Mesenchymal stem cell (in vitro differentiated cells and primary cell): ENCODE data around the gene ABCA1.

Source experiments
- DNase-seq: peaks from one replicate; pipeline ENCODE4 v3.0.0-alpha.2; 2013
- H2AFZ ChIP-seq: one replicate; pipeline ENCODE4 v1.6.1; 2013; ENCODE audit warnings: low read depth, mild to moderate bottlenecking, control low read depth, inconsistent platforms, low read length, moderate library complexity
- H2AK5ac ChIP-seq: 2 replicates; pipeline ENCODE4 v1.6.1; 2013; ENCODE audit warnings: low read length, moderate library complexity, mild to moderate bottlenecking, inconsistent platforms; ENCODE audit not compliant: severe bottlenecking
- H2BK120ac ChIP-seq: one replicate; pipeline ENCODE4 v1.6.1; 2013; ENCODE audit warnings: low read depth, mild to moderate bottlenecking, inconsistent platforms, low read length, moderate library complexity
- H2BK12ac ChIP-seq, 2 experiments: one replicate each; pipeline ENCODE4 v1.6.1; 2013; ENCODE audit warnings: inconsistent platforms in 2 of 2, low read length in 2 of 2, mild to moderate bottlenecking in 2 of 2, moderate library complexity in 2 of 2, control low read depth in 1 of 2
- H2BK15ac ChIP-seq: one replicate; pipeline ENCODE4 v1.6.1; 2013; ENCODE audit warnings: mild to moderate bottlenecking, low read depth, inconsistent platforms; ENCODE audit not compliant: poor library complexity, severe bottlenecking
- H2BK5ac ChIP-seq: 2 replicates; pipeline ENCODE4 v1.6.1; 2013; ENCODE audit warnings: low read depth, mild to moderate bottlenecking, low read length, control low read depth, inconsistent platforms; ENCODE audit not compliant: poor library complexity, severe bottlenecking
- H3K14ac ChIP-seq, 2 experiments: one replicate each; pipeline ENCODE4 v1.6.1; 2013; ENCODE audit warnings: inconsistent platforms in 2 of 2, low read length in 2 of 2, control low read depth in 1 of 2, mild to moderate bottlenecking in 1 of 2, moderate library complexity in 1 of 2
- H3K18ac ChIP-seq, 2 experiments: one replicate each; pipeline ENCODE4 v1.6.1; 2013; ENCODE audit warnings: inconsistent platforms in 2 of 2, low read length in 2 of 2, control low read depth in 1 of 2, low read depth in 1 of 2, mild to moderate bottlenecking in 1 of 2
- H3K23ac ChIP-seq, 2 experiments: one replicate each; pipeline ENCODE4 v1.6.1; 2013; ENCODE audit warnings: inconsistent platforms in 2 of 2, low read length in 2 of 2, mild to moderate bottlenecking in 2 of 2, moderate library complexity in 2 of 2, control low read depth in 1 of 2
- H3K27ac ChIP-seq: 2 replicates; pipeline ENCODE4 v1.5.1; 2013; ENCODE audit warnings: mild to moderate bottlenecking, moderate library complexity, low read length, control low read depth, inconsistent platforms; ENCODE audit not compliant: poor library complexity, severe bottlenecking
- H3K27me3 ChIP-seq, 2 experiments: 2 replicates each; pipeline versions ENCODE4 v1.6.1 to v1.7.0; 2013; ENCODE audit warnings: low read length in 2 of 2, mild to moderate bottlenecking in 2 of 2, moderate library complexity in 2 of 2, control low read depth in 1 of 2, inconsistent platforms in 1 of 2; ENCODE audit not compliant: control insufficient read depth in 1 of 2, insufficient read depth in 1 of 2
- H3K36me3 ChIP-seq, 2 experiments: 2 replicates each; pipeline versions ENCODE4 v1.6.1 to v1.7.0; 2013; ENCODE audit warnings: low read length in 2 of 2, control low read depth in 1 of 2, inconsistent platforms in 1 of 2, low read depth in 1 of 2, mild to moderate bottlenecking in 1 of 2; ENCODE audit not compliant: insufficient read depth in 2 of 2, control insufficient read depth in 1 of 2
- H3K4ac ChIP-seq, 2 experiments: one replicate each; pipeline ENCODE4 v1.6.1; 2013; ENCODE audit warnings: inconsistent platforms in 2 of 2, low read length in 2 of 2, mild to moderate bottlenecking in 2 of 2, moderate library complexity in 2 of 2, control low read depth in 1 of 2, low read depth in 1 of 2
- H3K4me1 ChIP-seq: 2 replicates; pipeline ENCODE4 v1.6.1; 2013; ENCODE audit warnings: low read depth, low read length, control low read depth; ENCODE audit not compliant: control insufficient read depth, insufficient read depth
- H3K4me2 ChIP-seq: 2 replicates; pipeline ENCODE4 v1.6.1; 2013; ENCODE audit warnings: low read length, mild to moderate bottlenecking, inconsistent platforms; ENCODE audit not compliant: poor library complexity, severe bottlenecking
- H3K4me3 ChIP-seq, 2 experiments: 2 replicates each; pipeline versions ENCODE4 v1.5.1 to v1.7.0; 2013; ENCODE audit warnings: low read length in 2 of 2, mild to moderate bottlenecking in 2 of 2, control low read depth in 1 of 2, low read depth in 1 of 2; ENCODE audit not compliant: insufficient read depth in 1 of 2
- H3K79me1 ChIP-seq: replicated peaks from 2 replicates; pipeline ENCODE4 v1.6.1; 2013; ENCODE audit warnings: mild to moderate bottlenecking, control low read depth, low read length, inconsistent platforms; ENCODE audit not compliant: poor library complexity, severe bottlenecking
- H3K9ac ChIP-seq: 2 replicates; pipeline ENCODE4 v1.7.0; 2013; ENCODE audit warnings: mild to moderate bottlenecking, low read length, moderate library complexity
- H3K9me3 ChIP-seq: 2 replicates; pipeline ENCODE4 v1.7.0; 2013; ENCODE audit warnings: mild to moderate bottlenecking, low read length; ENCODE audit not compliant: control insufficient read depth
- H4K8ac ChIP-seq: one replicate; pipeline ENCODE4 v1.6.1; 2013; ENCODE audit warnings: inconsistent platforms, mild to moderate bottlenecking, low read length, moderate library complexity
- H4K91ac ChIP-seq: one replicate; pipeline ENCODE4 v1.6.1; 2013; ENCODE audit warnings: mild to moderate bottlenecking, low read length, inconsistent platforms
- WGBS: methylation state at CpG from one replicate; pipeline ENCODE4 v1.1.7; 2013; ENCODE audit warnings: mixed read lengths; 5-methylcytosine and 5-hydroxymethylcytosine counted together

ABCA1 gene

DNA sequence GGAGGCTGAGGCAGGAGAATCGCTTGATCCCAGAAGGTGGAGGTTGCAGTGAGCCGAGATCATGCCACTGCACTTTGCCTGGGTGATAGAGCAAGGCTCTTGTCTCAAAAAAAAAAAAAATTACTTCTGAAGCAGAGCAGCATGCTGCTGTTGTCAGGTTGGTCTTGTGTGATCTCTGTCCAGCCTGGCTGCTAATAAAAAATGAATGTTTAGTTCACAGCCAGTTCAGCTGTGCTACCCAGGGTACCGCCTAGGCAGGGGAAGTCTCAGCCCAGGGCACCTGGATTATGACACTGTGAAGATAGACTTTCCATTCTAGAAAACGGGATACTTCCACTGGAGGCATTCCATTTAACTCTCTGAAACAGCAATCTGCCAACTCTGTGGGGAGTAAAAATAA, 23.5 kb upstream of the ABCA1 start:
- Histone ChIP-seq H3K4me2 (no peak overlapping the region), H2BK15ac (no peak overlapping the region), H3K4me3 (no peak overlapping the region), H3K9me3 (no peaks in the 10 kb centered on the region), H3K4me1 (no peaks in the 10 kb centered on the region), H3K27me3 (no peaks in the 10 kb centered on the region), H2AFZ (no peak overlapping the region), H3K4ac (no peak overlapping the region), H2AK5ac (no peak overlapping the region), H3K36me3 (no peaks in the 10 kb centered on the region), H3K18ac (no peak overlapping the region), H3K14ac (no peak overlapping the region), H3K23ac (no peak overlapping the region), H2BK5ac (no peak overlapping the region), H3K9ac (no peak overlapping the region), H3K27ac (no peak overlapping the region), H4K91ac (no peak overlapping the region), H2BK12ac (no peak overlapping the region), H3K79me1 (no peaks in the 10 kb centered on the region), H4K8ac (no peak overlapping the region), H2BK120ac (no peak overlapping the region)
- WGBS, result 98% methylated on average over 3 of the region's 4 CpGs
- DNase-seq, result no peak

DNA sequence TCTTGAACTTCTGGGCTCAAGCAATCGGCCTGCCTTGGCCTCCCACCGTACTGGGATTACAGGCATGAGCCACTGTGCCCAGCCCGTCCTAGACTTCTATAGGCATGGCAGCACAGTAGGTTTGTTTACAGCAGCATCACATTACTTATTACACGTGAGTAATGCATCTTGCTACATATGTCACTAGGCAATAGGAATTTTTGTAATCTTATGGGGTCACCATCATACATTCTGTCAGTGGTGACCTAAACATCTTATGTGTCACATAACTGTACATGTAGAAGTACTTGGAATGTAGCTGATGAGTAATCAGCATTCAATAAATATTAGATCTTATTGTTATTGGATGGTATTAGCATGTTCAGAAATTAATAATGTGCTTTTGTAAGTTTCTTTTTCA, 22.9 kb upstream of the ABCA1 start:
- H4K8ac ChIP-seq, result no peak overlapping the region
- H3K23ac ChIP-seq, result no peak overlapping the region
- no peaks in the 10 kb centered on the region for H3K27me3 ChIP-seq
- no peak overlapping the region for H3K4me3 ChIP-seq
- H3K4me2 ChIP-seq, result no peak overlapping the region
- no peak overlapping the region for H2AFZ ChIP-seq
- H2AK5ac ChIP-seq, result no peak overlapping the region
- H3K27ac ChIP-seq, result no peak overlapping the region
- H3K18ac ChIP-seq, result no peak overlapping the region
- H3K9ac ChIP-seq, result no peak overlapping the region
- no peak overlapping the region for H2BK120ac ChIP-seq
- no peak overlapping the region for H2BK5ac ChIP-seq
- H3K4ac ChIP-seq, result no peak overlapping the region
- no peaks in the 10 kb centered on the region for H3K36me3 ChIP-seq
- H3K4me1 ChIP-seq, result no peaks in the 10 kb centered on the region
- H3K14ac ChIP-seq, result no peak overlapping the region
- 97% methylated on average over 3 of the region's 4 CpGs for WGBS
- H4K91ac ChIP-seq, result no peak overlapping the region
- H3K9me3 ChIP-seq, result no peaks in the 10 kb centered on the region
- H3K79me1 ChIP-seq, result no peaks in the 10 kb centered on the region
- DNase-seq, result peak; percentile 46
- no peak overlapping the region for H2BK15ac ChIP-seq
- no peak overlapping the region for H2BK12ac ChIP-seq

DNA sequence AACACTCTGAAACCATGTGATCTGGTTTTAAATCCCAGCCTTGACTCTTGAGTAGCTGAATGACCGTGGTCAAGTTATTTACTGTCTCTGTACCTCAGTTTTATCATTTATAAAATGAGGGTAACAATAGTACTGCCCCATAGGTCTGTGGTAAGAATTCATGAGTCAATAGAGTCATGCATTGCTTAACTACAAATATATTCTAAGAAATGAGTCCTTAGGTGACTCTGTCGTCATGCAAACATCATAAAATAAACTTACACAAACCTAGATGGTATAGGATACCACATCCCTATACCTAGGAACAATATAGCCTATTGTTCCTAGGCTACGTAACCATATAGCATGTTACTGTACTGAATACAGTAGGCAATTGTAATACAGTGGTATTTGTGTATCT, 20.3 kb upstream of the ABCA1 start:
- no peak overlapping the region for H3K14ac ChIP-seq
- no peak overlapping the region for H4K8ac ChIP-seq
- no peaks in the 10 kb centered on the region for H3K27me3 ChIP-seq
- no peak overlapping the region for H2BK120ac ChIP-seq
- no peaks in the 10 kb centered on the region for H3K79me1 ChIP-seq
- H2AFZ ChIP-seq, result no peak overlapping the region
- no peak overlapping the region for H3K27ac ChIP-seq
- H2BK12ac ChIP-seq, result no peak overlapping the region
- 50% methylated on average over 1 of the region's 3 CpGs for WGBS
- H2BK5ac ChIP-seq, result no peak overlapping the region
- H3K23ac ChIP-seq, result no peak overlapping the region
- H4K91ac ChIP-seq, result no peak overlapping the region
- H3K18ac ChIP-seq, result no peak overlapping the region
- H3K9ac ChIP-seq, result no peak overlapping the region
- DNase-seq, result no peak
- H3K9me3 ChIP-seq, result no peaks in the 10 kb centered on the region
- H3K36me3 ChIP-seq, result no peaks in the 10 kb centered on the region
- H3K4me2 ChIP-seq, result no peak overlapping the region
- H2AK5ac ChIP-seq, result no peak overlapping the region
- no peaks in the 10 kb centered on the region for H3K4me1 ChIP-seq
- H3K4me3 ChIP-seq, result no peak overlapping the region
- H3K4ac ChIP-seq, result no peak overlapping the region
- no peak overlapping the region for H2BK15ac ChIP-seq

DNA sequence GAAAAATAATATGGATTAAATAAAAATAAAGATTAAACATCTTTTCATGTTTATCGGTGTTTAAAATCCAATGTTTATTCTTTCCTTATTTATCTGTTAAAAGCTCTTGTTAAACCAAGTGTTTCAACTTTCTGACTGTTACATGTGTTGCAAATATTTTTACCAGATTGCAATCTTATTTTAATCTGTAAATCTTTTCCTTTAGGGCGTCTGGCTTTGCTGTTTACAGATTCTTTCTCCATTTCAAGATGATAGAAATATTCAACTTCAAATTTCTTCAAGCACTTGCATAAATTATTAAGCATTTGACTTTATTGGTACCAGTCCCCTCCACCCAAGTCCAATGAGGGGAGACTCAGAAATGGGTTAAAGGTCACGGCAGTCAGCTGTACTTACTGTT, 16.9 kb upstream of the ABCA1 start:
- Histone ChIP-seq H3K27ac (no peak overlapping the region), H2AFZ (no peak overlapping the region), H3K9ac (no peak overlapping the region), H3K4me1 (no peaks in the 10 kb centered on the region), H4K91ac (no peak overlapping the region), H3K4me3 (no peak overlapping the region), H2BK12ac (no peak overlapping the region), H3K18ac (no peak overlapping the region), H3K4me2 (no peak overlapping the region), H3K9me3 (no peaks in the 10 kb centered on the region), H3K23ac (no peak overlapping the region), H4K8ac (no peak overlapping the region), H2BK120ac (no peak overlapping the region), H2BK5ac (no peak overlapping the region), H3K14ac (no peak overlapping the region), H3K27me3 (no peaks in the 10 kb centered on the region), H2AK5ac (no peak overlapping the region), H3K4ac (no peak overlapping the region), H3K79me1 (no peaks in the 10 kb centered on the region), H2BK15ac (no peak overlapping the region), H3K36me3 (no peaks in the 10 kb centered on the region)
- 75% methylated on average over 1 of the region's 3 CpGs for WGBS
- DNase-seq, result no peak
